ENCODE measurements around the gene CTAGE4.
"Not testable (repeated sequence)": the region's sequence is repeated elsewhere in the genome, so short reads cannot be mapped to it uniquely, and the experiment has no call there.

DNA sequence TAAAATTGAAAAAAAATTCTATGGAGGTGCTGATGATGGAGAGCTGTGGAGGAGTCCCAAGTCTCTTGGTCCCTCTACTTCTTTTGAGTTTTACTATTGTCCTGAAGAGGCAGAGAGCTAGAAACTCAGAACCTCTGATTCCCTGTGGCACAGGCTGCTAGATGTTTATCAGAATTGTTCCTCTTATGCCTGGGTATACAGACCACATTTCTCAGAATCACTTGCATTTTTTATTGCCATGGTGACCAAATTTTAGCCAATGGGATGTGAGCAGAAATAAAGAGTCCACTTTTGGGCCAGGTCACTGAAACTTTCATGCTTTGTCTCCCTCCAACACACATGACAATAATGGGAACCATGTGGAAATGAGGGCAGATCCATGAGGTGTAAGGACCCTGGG is 40.4 kb downstream of the CTAGE4 start:
- TF ChIP-seq, protein P1, sequence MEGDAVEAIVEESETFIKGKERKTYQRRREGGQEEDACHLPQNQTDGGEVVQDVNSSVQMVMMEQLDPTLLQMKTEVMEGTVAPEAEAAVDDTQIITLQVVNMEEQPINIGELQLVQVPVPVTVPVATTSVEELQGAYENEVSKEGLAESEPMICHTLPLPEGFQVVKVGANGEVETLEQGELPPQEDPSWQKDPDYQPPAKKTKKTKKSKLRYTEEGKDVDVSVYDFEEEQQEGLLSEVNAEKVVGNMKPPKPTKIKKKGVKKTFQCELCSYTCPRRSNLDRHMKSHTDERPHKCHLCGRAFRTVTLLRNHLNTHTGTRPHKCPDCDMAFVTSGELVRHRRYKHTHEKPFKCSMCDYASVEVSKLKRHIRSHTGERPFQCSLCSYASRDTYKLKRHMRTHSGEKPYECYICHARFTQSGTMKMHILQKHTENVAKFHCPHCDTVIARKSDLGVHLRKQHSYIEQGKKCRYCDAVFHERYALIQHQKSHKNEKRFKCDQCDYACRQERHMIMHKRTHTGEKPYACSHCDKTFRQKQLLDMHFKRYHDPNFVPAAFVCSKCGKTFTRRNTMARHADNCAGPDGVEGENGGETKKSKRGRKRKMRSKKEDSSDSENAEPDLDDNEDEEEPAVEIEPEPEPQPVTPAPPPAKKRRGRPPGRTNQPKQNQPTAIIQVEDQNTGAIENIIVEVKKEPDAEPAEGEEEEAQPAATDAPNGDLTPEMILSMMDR (IDR thresholded peaks at IDR 0.05), result not testable (repeated sequence)
- not testable (repeated sequence) for TF ChIP-seq POLR2A (IDR thresholded peaks at IDR 0.05)

Data from uterus (tissue), 2 donors.